H9 (cell line): ENCODE results near the gene TMEM240. TPM values are rescaled to one million over a fixed set of nuclear protein-coding genes. Genes with fewer than 3 reads are reported as not detected.

Experiments used
- DNase-seq: peaks from one replicate; pipeline ENCODE4 v3.0.0-alpha.2; 2017
- H2AFZ ChIP-seq: one replicate; pipeline ENCODE4 v1.6.1; 2013; ENCODE audit warnings: mild to moderate bottlenecking, low read length, control low read depth, moderate library complexity
- H2AK5ac ChIP-seq: 2 replicates; pipeline ENCODE4 v1.6.1; 2013; ENCODE audit warnings: low read length, control low read depth, mixed read lengths; ENCODE audit not compliant: insufficient read length
- H2BK120ac ChIP-seq: one replicate; pipeline ENCODE4 v1.6.1; 2013; ENCODE audit warnings: low read depth, mild to moderate bottlenecking, low read length, control low read depth, inconsistent platforms; ENCODE audit not compliant: poor library complexity, severe bottlenecking
- H2BK12ac ChIP-seq: 2 replicates; pipeline ENCODE4 v1.6.1; 2013; ENCODE audit warnings: low read length, control low read depth, mixed read lengths, low read depth; ENCODE audit not compliant: insufficient read length
- H2BK15ac ChIP-seq: 2 replicates; pipeline ENCODE4 v1.6.1; 2013; ENCODE audit warnings: low read depth, low read length, control low read depth
- H2BK20ac ChIP-seq: one replicate; pipeline ENCODE4 v1.6.1; 2013; ENCODE audit warnings: low read depth, mild to moderate bottlenecking, low read length, control low read depth, inconsistent platforms; ENCODE audit not compliant: poor library complexity, severe bottlenecking
- H2BK5ac ChIP-seq: 2 replicates; pipeline ENCODE4 v1.6.1; 2013; ENCODE audit warnings: low read length, control low read depth, mixed read lengths; ENCODE audit not compliant: insufficient read length
- H3K14ac ChIP-seq: 2 replicates; pipeline ENCODE4 v1.6.1; 2013; ENCODE audit warnings: low read length, control low read depth; ENCODE audit not compliant: insufficient read depth
- H3K18ac ChIP-seq: 2 replicates; pipeline ENCODE4 v1.6.1; 2013; ENCODE audit warnings: low read depth, mild to moderate bottlenecking, mixed read lengths, low read length, control low read depth; ENCODE audit not compliant: insufficient read length
- H3K23ac ChIP-seq: 2 replicates; pipeline ENCODE4 v1.6.1; 2013; ENCODE audit warnings: low read length, control low read depth, mixed read lengths, low read depth; ENCODE audit not compliant: insufficient read length
- H3K23me2 ChIP-seq: 2 replicates; pipeline ENCODE4 v1.6.1; 2013; ENCODE audit warnings: low read depth, mild to moderate bottlenecking, mixed read lengths, low read length, control low read depth; ENCODE audit not compliant: insufficient read length, poor library complexity, severe bottlenecking
- H3K27ac ChIP-seq: 2 replicates; pipeline ENCODE4 v1.5.1; 2013; ENCODE audit warnings: low read length, control low read depth, mixed read lengths, low read depth; ENCODE audit not compliant: insufficient read length
- H3K27me3 ChIP-seq: 2 replicates; pipeline ENCODE4 v1.6.1; 2013; ENCODE audit warnings: low read length, control low read depth, inconsistent platforms; ENCODE audit not compliant: insufficient read depth
- H3K4ac ChIP-seq: 2 replicates; pipeline ENCODE4 v1.6.1; 2013; ENCODE audit warnings: low read depth, mild to moderate bottlenecking, control low read depth, inconsistent platforms, low read length, moderate library complexity
- H3K4me1 ChIP-seq: 2 replicates; pipeline ENCODE4 v1.6.1; 2013; ENCODE audit warnings: low read length, control low read depth, inconsistent platforms; ENCODE audit not compliant: insufficient read depth
- H3K4me2 ChIP-seq: 2 replicates; pipeline ENCODE4 v1.6.1; 2013; ENCODE audit warnings: low read length, control low read depth, mixed read lengths; ENCODE audit not compliant: insufficient read length, insufficient read depth
- H3K56ac ChIP-seq: 2 replicates; pipeline ENCODE4 v1.6.1; 2013; ENCODE audit warnings: low read depth, mild to moderate bottlenecking, mixed read lengths, low read length, control low read depth; ENCODE audit not compliant: insufficient read length
- H3K79me1 ChIP-seq: 2 replicates; pipeline ENCODE4 v1.6.1; 2013; ENCODE audit warnings: low read depth, mild to moderate bottlenecking, moderate library complexity, low read length, control low read depth, inconsistent platforms; ENCODE audit not compliant: insufficient read depth, poor library complexity, severe bottlenecking
- H3K79me2 ChIP-seq: 2 replicates; pipeline ENCODE4 v1.6.1; 2013; ENCODE audit warnings: low read length, control low read depth, inconsistent platforms; ENCODE audit not compliant: insufficient read depth
- H3K9ac ChIP-seq: 2 replicates; pipeline ENCODE4 v1.6.1; 2013; ENCODE audit warnings: low read length, control low read depth, mixed read lengths; ENCODE audit not compliant: insufficient read length; ENCODE audit errors: extremely low read depth
- H3K9me3 ChIP-seq: one replicate; pipeline ENCODE4 v1.6.1; 2013; ENCODE audit warnings: low read depth, low read length, inconsistent platforms; ENCODE audit not compliant: control insufficient read depth
- H3T11ph ChIP-seq: one replicate; pipeline ENCODE4 v1.6.1; 2013; ENCODE audit warnings: mild to moderate bottlenecking, low read length, control low read depth, inconsistent platforms
- H4K20me1 ChIP-seq: one replicate; pipeline ENCODE4 v1.6.1; 2013; ENCODE audit not compliant: control insufficient read depth, insufficient read length, insufficient read depth
- H4K5ac ChIP-seq: 2 replicates; pipeline ENCODE4 v1.6.1; 2013; ENCODE audit warnings: low read depth, mild to moderate bottlenecking, mixed read lengths, low read length, control low read depth; ENCODE audit not compliant: insufficient read length
- H4K8ac ChIP-seq: replicated peaks from 2 replicates; pipeline ENCODE4 v1.6.1; 2013; ENCODE audit warnings: low read length, control low read depth, mixed read lengths, low read depth; ENCODE audit not compliant: insufficient read length
- H4K91ac ChIP-seq: 2 replicates; pipeline ENCODE4 v1.6.1; 2013; ENCODE audit warnings: low read depth, mild to moderate bottlenecking, moderate library complexity, mixed read lengths, low read length, control low read depth; ENCODE audit not compliant: insufficient read length
- H3K27ac Mint-ChIP-seq, 3 experiments: 2 replicates in 2 of 3; 3 replicates in 1 of 3; pipeline ENCODE4 v1.8.0; 2020 to 2021; ENCODE audit warnings: mixed read lengths in 3 of 3, mild to moderate bottlenecking in 1 of 3, moderate library complexity in 1 of 3
- H3K27me3 Mint-ChIP-seq: 2 replicates; pipeline ENCODE4 v1.8.0; 2021; ENCODE audit warnings: low read depth, mild to moderate bottlenecking, moderate library complexity, mixed read lengths
- H3K36me3 Mint-ChIP-seq, 3 experiments: 2 replicates in 2 of 3; 3 replicates in 1 of 3; pipeline ENCODE4 v1.8.0; 2020 to 2021; ENCODE audit warnings: low read depth in 3 of 3, mixed read lengths in 3 of 3; ENCODE audit not compliant: insufficient read depth in 1 of 3
- H3K4me1 Mint-ChIP-seq, 2 experiments: 2 replicates each; pipeline ENCODE4 v1.8.0; 2020; ENCODE audit warnings: mixed read lengths in 2 of 2
- H3K4me3 Mint-ChIP-seq, 2 experiments: 2 replicates in 1 of 2; 3 replicates in 1 of 2; pipeline ENCODE4 v1.8.0; 2020 to 2021; ENCODE audit warnings: mild to moderate bottlenecking in 2 of 2, mixed read lengths in 2 of 2, moderate library complexity in 1 of 2
- H3K9me3 Mint-ChIP-seq, 2 experiments: 2 replicates in 1 of 2; 3 replicates in 1 of 2; pipeline ENCODE4 v1.8.0; 2020; ENCODE audit warnings: mild to moderate bottlenecking in 2 of 2, mixed read lengths in 2 of 2, moderate library complexity in 1 of 2
- CTCF ChIP-seq: fragments of 200-600 bp; sonication (generic); conservative IDR thresholded peaks from 3 replicates; pipeline ENCODE4 v1.8.0; 2021; ENCODE audit warnings: antibody characterized with exemption, mild to moderate bottlenecking
- WGBS: extraction: QIAGEN DNeasy Blood & Tissue Kit; methylation state at CpG from one replicate; pipeline ENCODE4 v1.1.7; 2013; ENCODE audit warnings: missing lambda C conversion rate, low lambda C conversion rate, mixed read lengths; ENCODE audit not compliant: insufficient read length; ENCODE audit errors: extremely low coverage; 5-methylcytosine and 5-hydroxymethylcytosine counted together
- total RNA-seq: library from RNA; stranded (reverse); gene quantifications from 2 replicates; pipeline ENCODE4 v1.2.1, GENCODE V29; 2021

Gene TMEM240
- total RNA-seq, 1 experiment from 2014 or later = 8.7 TPM

- Histone ChIP-seq H2BK5ac (no peak overlapping the region), H2BK15ac (no peak overlapping the region), H3K9me3 (no peaks in the 10 kb centered on the region), H2BK120ac (no peak overlapping the region), H3K27ac (no peak overlapping the region), H3K23ac (no peak overlapping the region), H3K4ac (no peak overlapping the region), H3K14ac (no peak overlapping the region), H3K9ac (no peak overlapping the region), H3T11ph (no peak overlapping the region), H3K4me2 (no peak overlapping the region), H3K4me1 (no peaks in the 10 kb centered on the region), H2AFZ (no peak overlapping the region), H2AK5ac (no peak overlapping the region), H4K20me1 (no peaks in the 10 kb centered on the region), H2BK20ac (no peak overlapping the region), H4K91ac (no peak overlapping the region), H3K23me2 (no peaks in the 10 kb centered on the region), H4K8ac (no peak overlapping the region), H3K56ac (no peak overlapping the region), H3K79me1 (no peaks in the 10 kb centered on the region), H4K5ac (no peak overlapping the region), H3K27me3 (no peaks in the 10 kb centered on the region), H2BK12ac (no peak overlapping the region), H3K18ac (no peak overlapping the region), H3K79me2 (no peaks in the 10 kb centered on the region)
- DNase-seq = no peak
- Mint-ChIP-seq H3K4me1 (no peaks in the 10 kb centered on the region), H3K27me3 (no peaks in the 10 kb centered on the region; the same call in 1 of the 2 replicates), H3K27ac (peak overlapping the region in 2 of 3 experiments; percentile 49 to 51; a peak in 2 of 7 replicates), H3K9me3 (no peaks in the 10 kb centered on the region), H3K4me3 (no peak overlapping the region), H3K36me3 (peaks cover 0 to 13% (median 13%) of the 10 kb centered on the region in 3 experiments; a peak in 5 of 7 replicates)
- peak; percentile 60 for TF ChIP-seq CTCF
- WGBS = no CpG with 5 or more reads among the region's 15 CpGs
These were observed 10.4 kb upstream of the TMEM240 start for GRCh38 chr1:1550591-1551432.
